Ishikawa (cell line): Measurements from ENCODE around the gene CNTN4.

ENCODE experiments used
- CEBPB ChIP-seq: IDR thresholded peaks from 2 replicates; pipeline ENCODE4 v1.6.1; 2012
- CREB1 ChIP-seq: IDR thresholded peaks from 2 replicates; pipeline ENCODE4 v1.6.1; 2012; ENCODE audit warnings: low read depth
- EGR1 ChIP-seq: IDR thresholded peaks from 2 replicates; pipeline ENCODE4 v1.6.1; 2012
- EP300 ChIP-seq: IDR thresholded peaks from 2 replicates; pipeline ENCODE4 v1.6.1; 2012; ENCODE audit warnings: borderline replicate concordance
- FOXM1 ChIP-seq: IDR thresholded peaks from 2 replicates; pipeline ENCODE4 v1.6.1; 2012; ENCODE audit warnings: low read depth, borderline replicate concordance
- NFIC ChIP-seq: IDR thresholded peaks from 2 replicates; pipeline ENCODE4 v1.6.1; 2012
- RAD21 ChIP-seq: IDR thresholded peaks from 2 replicates; pipeline ENCODE4 v1.6.1; 2012; ENCODE audit warnings: low read depth
- TAF1 ChIP-seq: IDR thresholded peaks from 2 replicates; pipeline ENCODE4 v1.6.1; 2012; ENCODE audit warnings: low read depth, mild to moderate bottlenecking
- TCF12 ChIP-seq: IDR thresholded peaks from 2 replicates; pipeline ENCODE4 v1.6.1; 2012; ENCODE audit warnings: low read depth
- TEAD4 ChIP-seq: IDR thresholded peaks from 2 replicates; pipeline ENCODE4 v1.6.1; 2012
- USF1 ChIP-seq: IDR thresholded peaks from 2 replicates; pipeline ENCODE4 v1.6.1; 2012
- YY1 ChIP-seq: IDR thresholded peaks from 2 replicates; pipeline ENCODE4 v1.6.1; 2012; ENCODE audit warnings: low read depth
- ZBTB7A ChIP-seq: IDR thresholded peaks from 2 replicates; pipeline ENCODE4 v1.6.1; 2012; ENCODE audit warnings: low read depth
- TF ChIP-seq, protein P1 (sequence below): IDR thresholded peaks from 2 replicates; pipeline ENCODE4 v1.6.1; 2012
- TF ChIP-seq, protein P2 (sequence below): IDR thresholded peaks from 2 replicates; pipeline ENCODE4 v1.6.1; 2012; ENCODE audit warnings: low read depth, mild to moderate bottlenecking

The CNTN4 gene

DNA sequence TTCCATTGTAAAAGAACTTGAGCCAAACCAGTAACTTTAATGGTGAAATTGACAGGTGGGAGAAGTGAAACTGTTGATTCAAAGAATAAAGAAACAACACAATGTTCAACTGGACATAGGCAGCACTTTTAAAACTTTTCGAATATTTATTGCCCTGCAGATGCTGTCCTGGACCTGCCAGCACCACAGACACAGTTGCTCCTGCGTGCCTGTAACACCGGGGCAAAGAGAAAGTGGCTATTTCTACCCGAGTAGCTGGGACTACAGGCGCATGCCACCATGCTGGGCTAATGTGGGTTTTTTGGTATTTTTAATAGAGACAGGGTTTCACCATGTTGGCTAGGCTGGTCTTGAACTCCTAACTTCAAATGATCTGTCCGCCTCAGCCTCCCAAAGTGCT, 1004.1 kb downstream of the CNTN4 start:
- TF ChIP-seq RAD21 (no peak), FOXM1 (no peak), ZBTB7A (no peak), EP300 (no peak), NFIC (no peak), TAF1 (no peak), TCF12 (no peak)
- TF ChIP-seq, protein P1, sequence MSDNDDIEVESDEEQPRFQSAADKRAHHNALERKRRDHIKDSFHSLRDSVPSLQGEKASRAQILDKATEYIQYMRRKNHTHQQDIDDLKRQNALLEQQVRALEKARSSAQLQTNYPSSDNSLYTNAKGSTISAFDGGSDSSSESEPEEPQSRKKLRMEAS = no peak

DNA sequence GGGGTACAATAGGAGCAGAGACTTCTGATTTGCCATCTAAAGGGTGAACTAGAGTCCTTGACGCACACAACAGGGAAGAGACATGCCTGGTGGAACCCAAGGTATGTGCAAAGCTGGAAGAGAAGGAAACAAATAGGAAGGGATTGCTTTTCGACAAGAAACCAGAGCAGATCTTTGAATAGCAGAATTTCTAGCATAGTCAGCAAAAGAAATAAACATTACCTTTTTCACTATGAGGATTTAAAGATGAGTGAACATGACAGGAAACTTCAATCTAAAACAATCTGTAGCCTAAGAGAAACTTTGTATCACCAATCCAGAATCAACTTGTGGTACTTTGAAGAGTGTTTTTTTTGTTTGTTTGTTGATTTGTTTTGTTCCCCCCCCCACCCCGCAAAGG, 1006.6 kb downstream of the CNTN4 start:
- TF ChIP-seq EGR1 (no peak), TCF12 (no peak), YY1 (no peak), USF1 (no peak), CREB1 (no peak), TEAD4 (no peak), CEBPB (no peak), NFIC (no peak), EP300 (no peak), ZBTB7A (no peak), FOXM1 (no peak), RAD21 (no peak), TAF1 (no peak)
- TF ChIP-seq, protein P2, sequence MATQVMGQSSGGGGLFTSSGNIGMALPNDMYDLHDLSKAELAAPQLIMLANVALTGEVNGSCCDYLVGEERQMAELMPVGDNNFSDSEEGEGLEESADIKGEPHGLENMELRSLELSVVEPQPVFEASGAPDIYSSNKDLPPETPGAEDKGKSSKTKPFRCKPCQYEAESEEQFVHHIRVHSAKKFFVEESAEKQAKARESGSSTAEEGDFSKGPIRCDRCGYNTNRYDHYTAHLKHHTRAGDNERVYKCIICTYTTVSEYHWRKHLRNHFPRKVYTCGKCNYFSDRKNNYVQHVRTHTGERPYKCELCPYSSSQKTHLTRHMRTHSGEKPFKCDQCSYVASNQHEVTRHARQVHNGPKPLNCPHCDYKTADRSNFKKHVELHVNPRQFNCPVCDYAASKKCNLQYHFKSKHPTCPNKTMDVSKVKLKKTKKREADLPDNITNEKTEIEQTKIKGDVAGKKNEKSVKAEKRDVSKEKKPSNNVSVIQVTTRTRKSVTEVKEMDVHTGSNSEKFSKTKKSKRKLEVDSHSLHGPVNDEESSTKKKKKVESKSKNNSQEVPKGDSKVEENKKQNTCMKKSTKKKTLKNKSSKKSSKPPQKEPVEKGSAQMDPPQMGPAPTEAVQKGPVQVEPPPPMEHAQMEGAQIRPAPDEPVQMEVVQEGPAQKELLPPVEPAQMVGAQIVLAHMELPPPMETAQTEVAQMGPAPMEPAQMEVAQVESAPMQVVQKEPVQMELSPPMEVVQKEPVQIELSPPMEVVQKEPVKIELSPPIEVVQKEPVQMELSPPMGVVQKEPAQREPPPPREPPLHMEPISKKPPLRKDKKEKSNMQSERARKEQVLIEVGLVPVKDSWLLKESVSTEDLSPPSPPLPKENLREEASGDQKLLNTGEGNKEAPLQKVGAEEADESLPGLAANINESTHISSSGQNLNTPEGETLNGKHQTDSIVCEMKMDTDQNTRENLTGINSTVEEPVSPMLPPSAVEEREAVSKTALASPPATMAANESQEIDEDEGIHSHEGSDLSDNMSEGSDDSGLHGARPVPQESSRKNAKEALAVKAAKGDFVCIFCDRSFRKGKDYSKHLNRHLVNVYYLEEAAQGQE = no peak
- TF ChIP-seq, protein P1 = no peak

- TF ChIP-seq RAD21 (no peak), NFIC (no peak), TCF12 (no peak)
These were observed 1007.1 kb downstream of the CNTN4 start for GRCh38 chr3:3105815-3106214.

DNA sequence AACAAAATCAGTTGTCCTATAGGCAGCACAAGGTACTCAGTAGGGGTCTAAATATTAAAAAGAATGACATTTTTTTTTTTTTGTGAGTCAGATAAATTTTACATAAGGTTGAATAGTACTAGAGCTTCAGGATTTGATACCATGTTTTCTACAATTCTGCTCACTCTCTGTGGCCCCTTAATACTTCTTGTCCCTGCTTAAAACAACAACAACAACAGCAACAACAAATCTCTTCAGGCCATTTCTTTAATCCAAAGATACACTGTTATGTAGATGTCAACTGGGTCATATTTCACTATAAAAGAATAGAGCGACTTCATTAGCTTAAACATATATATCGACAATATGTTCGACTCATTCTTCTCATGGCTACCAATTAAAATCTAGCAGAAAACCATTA, 1008.5 kb downstream of the CNTN4 start:
- TF ChIP-seq CEBPB (no peak), NFIC (no peak), TEAD4 (no peak), USF1 (no peak), TAF1 (no peak), RAD21 (no peak), FOXM1 (no peak), ZBTB7A (no peak), TCF12 (no peak), YY1 (no peak), EGR1 (no peak), EP300 (no peak), CREB1 (no peak)
- TF ChIP-seq, protein P2 = no peak
- TF ChIP-seq, protein P1 = no peak
